GM18861 (cell line): ENCODE measurements around the gene MND1.
"Not testable (repeated sequence)": the region's sequence is repeated elsewhere in the genome, so short reads cannot be mapped to it uniquely, and the experiment has no call there.

Experiments
- ATAC-seq: cut with Tn5 transposase; IDR thresholded peaks from one replicate; pipeline ENCODE4 v1.9.1; 2021; ENCODE audit not compliant: unreplicated experiment

MND1 gene

GRCh38 chr4:153438916-153439756 lies 94.6 kb downstream of the MND1 start:
- ATAC-seq, result peak; percentile 78

DNA sequence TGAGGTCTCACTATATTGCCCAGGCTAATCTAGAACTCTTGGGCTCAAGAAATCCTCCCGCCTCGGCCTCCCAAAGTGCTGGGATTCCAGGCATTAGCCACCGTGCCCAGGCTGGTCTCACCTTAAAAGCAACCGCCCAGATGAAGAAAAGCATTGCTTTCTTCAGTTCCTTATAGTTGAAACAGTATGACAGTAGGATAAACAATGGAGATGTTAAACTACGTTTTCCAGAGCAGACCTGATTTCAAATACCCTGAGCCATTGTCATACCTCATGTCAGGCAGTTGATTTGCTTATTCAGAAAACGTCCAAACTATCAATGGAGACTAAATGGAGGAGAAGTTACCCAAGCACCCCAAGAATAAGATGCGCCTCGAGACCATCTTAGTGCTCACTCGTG lies 95.3 kb downstream of the MND1 start:
- peak; percentile 3 for ATAC-seq

DNA sequence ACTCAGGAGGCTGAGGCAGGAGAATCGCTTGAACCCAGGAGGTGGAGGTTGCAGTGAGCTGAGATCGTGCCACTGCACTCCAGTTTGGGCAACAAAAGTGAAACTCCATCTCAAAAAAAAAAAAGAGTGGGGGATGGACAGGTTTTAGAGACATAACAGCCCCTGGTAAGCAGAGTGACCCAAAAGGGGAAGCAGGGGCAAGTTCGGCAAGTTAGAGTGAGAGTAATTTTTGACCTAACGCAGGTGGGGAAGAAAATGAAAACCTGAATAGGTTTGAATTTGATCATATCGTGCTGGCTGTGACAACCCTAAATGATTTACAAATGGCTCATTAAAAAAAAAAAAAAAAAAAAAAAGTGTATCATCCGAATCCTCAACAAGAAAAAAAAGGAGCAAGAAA lies 96.0 kb downstream of the MND1 start:
- ATAC-seq, result peak; percentile 29

DNA sequence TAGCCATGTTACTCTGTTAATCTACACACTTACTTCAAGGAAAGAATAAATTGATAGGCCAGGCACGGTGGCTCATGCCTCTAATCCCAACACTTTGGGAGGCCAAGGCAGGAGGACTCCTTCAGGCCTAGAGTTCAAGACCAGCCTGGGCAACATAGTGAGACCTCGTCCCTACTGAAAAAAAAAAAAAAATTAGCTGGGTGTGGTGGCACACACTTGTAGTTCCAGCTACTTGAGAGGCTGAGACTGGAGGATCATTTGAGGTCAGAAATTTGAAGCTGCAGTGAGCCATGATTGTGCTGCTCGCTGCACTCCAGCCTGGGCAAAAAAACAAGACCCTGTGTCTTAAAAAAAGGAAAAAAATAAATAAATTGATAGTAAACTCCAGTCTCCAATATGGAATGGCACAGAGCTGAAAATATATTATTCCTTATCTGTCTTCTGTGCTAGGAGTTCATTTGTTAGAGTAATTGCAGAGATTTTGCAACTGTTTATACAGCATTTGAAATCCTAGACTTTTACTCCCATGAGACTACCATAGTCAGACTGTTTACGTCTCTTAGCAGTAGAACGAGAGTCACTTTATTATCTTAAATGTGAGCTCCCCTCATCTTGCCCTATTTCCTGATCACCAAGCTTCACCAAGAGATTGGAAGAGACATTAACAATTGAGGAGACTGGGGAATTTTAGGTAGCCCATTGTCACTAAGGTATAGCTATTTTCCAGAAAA lies 102.9 kb downstream of the MND1 start:
- ATAC-seq, result no peak

- ATAC-seq, result no peak
Measured at GRCh38 chr4:153448003-153448731, 103.7 kb downstream of the MND1 start.

- no peak for ATAC-seq
Measured at GRCh38 chr4:153449338-153449737, 104.8 kb downstream of the MND1 start.

DNA sequence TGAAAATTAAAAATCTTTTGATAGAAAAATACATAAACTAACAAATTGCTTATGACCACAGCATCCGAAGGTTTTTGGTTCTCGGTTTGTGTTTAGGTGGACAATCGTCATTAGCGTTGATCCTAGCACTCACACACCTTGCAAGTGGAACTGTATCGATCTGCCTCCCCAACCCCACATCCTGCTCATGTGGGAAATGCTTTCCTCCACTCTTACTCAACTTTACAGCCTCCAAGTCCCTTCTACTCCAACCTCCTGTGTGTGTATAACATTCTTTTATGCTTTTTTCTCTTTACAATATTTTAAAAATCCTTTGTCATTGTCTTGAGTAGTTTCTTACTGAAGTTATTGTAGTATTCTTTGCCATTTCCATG lies 106.0 kb downstream of the MND1 start:
- no peak for ATAC-seq

- ATAC-seq, result not testable (repeated sequence)
Measured at GRCh38 chr4:153451145-153451544, 106.7 kb downstream of the MND1 start.

DNA sequence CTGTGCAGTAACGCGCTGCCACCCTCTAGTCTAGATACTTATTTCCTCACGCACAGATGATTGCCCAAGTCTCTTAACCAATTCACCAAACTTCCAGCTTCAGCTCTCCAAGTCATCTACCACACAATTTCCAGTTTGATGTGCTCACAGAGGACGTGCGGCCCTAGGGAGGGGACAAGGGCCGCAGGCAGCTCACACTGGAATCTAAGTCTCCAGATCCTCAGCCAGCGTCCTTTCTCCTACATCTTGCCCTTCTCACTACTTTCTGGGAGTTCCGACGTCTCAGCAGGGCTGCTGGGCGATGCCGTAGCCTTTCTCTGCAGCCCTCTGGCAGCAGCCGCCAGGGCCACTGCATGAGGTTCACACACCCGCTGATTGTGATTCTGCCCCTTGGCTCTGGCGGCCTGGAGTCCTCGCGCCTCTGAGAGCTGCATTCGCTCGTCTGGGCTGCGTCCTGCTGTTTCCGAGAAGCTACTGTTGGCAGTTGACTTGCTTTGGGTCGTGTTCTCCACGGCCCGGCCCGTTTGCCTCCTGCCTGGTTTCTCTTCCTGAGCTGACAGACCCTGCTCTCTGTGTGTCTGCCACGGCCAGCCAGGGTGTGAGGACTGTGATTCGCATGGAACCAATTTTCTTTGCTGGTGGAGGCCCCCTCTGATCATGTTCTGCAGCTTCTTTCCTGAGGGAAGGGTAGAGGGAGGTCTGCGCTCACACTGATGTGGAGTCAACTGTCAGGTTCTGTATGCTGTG lies 107.6 kb downstream of the MND1 start:
- no peak for ATAC-seq

- no peak for ATAC-seq
Measured at GRCh38 chr4:153452658-153453378, 108.3 kb downstream of the MND1 start.

DNA sequence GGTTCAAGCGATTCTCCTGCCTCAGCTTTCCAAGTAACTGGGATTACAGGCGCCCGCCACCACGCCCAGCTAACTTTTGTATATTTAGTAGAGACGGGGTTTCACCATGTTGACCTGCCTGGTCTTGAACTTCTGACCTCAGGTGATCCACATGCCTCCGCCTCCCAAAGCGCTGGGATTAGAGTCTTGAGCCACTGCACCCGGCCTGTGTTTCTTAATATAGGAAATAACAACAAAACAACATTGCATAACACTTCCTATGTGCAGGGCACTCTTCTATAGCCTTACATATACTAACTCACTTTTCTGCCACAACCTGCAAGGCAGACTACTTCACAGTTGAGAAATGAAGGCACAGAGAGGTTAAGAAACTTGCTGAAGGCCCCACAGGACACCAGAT lies 108.9 kb downstream of the MND1 start:
- no peak for ATAC-seq

DNA sequence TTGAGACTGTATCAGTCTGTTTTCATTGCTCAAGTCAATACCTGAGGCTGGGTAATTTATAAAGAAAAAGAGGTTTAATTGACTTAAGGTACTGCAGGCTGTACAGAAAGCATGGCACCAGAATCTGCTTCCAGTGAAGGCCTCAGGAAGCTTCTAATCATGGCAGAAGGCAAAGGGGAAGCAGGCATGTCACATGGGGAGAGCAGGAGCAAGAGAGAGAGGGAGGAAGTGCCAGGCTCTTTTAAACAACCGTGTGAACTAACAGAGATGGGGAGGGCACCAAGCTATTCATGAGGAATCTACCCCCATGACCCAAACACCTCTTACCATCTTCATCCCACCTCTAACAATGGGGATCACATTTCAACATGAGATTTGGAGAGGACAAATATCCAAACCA lies 114.5 kb downstream of the MND1 start:
- no peak for ATAC-seq

- not testable (repeated sequence) for ATAC-seq
Measured at GRCh38 chr4:153461549-153461948, 117.1 kb downstream of the MND1 start.

GRCh38 chr4:153464068-153464467 lies 119.6 kb downstream of the MND1 start:
- ATAC-seq, result no peak
